ENCODE measurements around the gene RGR.

DNA sequence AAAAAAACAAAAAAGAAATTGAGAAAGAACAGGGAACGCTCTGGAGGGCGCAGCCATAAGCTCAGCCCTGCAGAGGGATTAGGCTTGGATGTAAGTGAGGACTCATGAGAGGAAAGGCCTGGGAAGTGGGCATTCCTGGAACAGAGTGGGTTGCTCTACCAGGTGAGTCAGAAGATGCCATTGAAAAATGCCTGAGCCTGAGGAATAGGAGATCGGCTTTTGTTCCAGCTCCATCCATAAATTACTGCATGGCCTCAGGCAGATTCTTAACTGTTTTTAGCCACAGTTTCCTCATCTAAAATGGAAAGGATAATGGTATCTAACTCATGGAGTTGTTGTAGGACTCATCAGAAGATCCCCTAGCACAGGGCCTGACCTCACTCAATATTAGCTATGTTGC is 1.1 kb upstream of the RGR start:
- TF ChIP-seq POLR2A (IDR thresholded peaks at IDR 0.05) = no peak
- TF ChIP-seq, protein P1, sequence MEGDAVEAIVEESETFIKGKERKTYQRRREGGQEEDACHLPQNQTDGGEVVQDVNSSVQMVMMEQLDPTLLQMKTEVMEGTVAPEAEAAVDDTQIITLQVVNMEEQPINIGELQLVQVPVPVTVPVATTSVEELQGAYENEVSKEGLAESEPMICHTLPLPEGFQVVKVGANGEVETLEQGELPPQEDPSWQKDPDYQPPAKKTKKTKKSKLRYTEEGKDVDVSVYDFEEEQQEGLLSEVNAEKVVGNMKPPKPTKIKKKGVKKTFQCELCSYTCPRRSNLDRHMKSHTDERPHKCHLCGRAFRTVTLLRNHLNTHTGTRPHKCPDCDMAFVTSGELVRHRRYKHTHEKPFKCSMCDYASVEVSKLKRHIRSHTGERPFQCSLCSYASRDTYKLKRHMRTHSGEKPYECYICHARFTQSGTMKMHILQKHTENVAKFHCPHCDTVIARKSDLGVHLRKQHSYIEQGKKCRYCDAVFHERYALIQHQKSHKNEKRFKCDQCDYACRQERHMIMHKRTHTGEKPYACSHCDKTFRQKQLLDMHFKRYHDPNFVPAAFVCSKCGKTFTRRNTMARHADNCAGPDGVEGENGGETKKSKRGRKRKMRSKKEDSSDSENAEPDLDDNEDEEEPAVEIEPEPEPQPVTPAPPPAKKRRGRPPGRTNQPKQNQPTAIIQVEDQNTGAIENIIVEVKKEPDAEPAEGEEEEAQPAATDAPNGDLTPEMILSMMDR (IDR thresholded peaks at IDR 0.05) = no peak
